ENCODE measurements around the gene ZNF335.

- TF ChIP-seq, protein P1, sequence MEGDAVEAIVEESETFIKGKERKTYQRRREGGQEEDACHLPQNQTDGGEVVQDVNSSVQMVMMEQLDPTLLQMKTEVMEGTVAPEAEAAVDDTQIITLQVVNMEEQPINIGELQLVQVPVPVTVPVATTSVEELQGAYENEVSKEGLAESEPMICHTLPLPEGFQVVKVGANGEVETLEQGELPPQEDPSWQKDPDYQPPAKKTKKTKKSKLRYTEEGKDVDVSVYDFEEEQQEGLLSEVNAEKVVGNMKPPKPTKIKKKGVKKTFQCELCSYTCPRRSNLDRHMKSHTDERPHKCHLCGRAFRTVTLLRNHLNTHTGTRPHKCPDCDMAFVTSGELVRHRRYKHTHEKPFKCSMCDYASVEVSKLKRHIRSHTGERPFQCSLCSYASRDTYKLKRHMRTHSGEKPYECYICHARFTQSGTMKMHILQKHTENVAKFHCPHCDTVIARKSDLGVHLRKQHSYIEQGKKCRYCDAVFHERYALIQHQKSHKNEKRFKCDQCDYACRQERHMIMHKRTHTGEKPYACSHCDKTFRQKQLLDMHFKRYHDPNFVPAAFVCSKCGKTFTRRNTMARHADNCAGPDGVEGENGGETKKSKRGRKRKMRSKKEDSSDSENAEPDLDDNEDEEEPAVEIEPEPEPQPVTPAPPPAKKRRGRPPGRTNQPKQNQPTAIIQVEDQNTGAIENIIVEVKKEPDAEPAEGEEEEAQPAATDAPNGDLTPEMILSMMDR (IDR thresholded peaks at IDR 0.05), result no peak
- no peak for TF ChIP-seq POLR2A (IDR thresholded peaks at IDR 0.05)
- TF ChIP-seq POLR2AphosphoS5 (IDR thresholded peaks at IDR 0.05; ENCODE audit: insufficient read depth in 1 of 2, low read depth in 1 of 2), result no peak
These were observed 639 bp upstream of the ZNF335 start for GRCh38 chr20:45972500-45973183.

Measured in vagina (tissue), 2 donors.